ENCODE data around the gene WDR82.

Gene WDR82

DNA sequence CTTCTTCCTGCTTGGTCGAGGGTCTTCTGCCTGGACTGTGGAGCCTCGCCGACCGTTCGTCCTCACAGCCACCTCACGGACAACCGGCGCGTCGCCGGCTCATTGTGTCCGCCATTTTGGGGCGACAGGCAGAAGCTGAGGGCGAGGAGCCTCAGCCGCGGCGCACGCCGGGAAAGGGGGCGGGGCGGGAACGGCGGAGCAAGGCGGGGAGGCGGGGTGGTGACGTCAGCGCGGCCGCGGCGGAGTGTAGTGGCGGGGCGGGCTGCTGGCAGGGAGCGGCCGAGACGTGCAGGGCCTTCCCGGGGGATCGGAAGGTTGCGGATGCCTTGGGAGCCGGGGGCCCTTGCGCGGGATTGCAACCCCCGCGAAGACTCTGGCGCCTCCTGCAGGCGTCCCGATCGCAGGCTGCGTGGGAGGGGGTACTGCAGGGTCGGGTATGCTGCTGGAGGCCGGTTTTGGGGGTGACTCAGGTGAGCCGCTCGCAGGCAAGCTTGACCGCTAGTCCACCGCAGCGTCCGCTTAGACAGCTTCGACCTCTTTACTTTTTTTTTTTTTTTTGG lies at the start of gene WDR82:
Gene WDR82, minus strand, starts transcription at position 140 of the 560 bp plus-strand sequence. CDS start 288 bp downstream, outside the sequence.
- peak; percentile 97 for DNase-seq

DNA sequence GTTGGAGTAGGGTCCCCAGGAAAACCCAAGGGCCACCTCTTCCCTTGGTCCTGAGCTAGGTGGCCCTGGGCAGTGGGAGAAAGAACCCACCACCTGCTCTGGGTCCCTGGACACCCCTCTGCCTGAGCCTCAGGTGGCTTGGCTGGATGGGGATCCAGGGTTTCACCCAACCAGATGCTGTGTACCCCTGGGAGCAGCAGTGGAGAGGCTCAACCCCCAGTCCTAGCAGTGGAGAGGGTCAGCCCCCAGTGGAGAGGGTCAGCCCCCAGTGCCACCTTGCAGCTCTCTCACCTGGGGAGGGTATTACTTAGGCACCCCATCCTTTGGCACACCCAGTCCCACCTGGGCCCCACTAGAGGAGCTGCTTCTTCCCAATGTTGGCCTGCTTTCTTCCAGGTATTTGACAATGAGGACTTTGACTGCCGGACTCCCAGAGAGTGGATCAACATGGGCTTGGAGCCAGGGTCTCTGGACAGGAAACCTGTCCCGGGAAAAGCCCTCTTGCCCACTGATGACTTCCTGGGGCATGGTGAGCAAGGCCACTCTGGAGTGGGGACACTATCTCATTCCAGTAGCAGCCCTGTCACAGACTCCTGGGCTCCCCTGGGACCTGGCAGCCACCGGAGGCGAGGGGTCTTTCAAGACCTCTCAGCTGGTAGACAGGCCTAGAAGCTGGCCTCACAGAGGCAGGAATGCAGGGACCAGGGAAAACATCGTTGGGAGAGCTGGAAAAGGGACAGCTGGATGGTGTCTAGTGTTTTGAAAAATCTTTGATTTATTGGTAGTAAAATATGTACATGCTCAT lies 49.2 kb upstream of the WDR82 start:
- no peak for DNase-seq

DNA sequence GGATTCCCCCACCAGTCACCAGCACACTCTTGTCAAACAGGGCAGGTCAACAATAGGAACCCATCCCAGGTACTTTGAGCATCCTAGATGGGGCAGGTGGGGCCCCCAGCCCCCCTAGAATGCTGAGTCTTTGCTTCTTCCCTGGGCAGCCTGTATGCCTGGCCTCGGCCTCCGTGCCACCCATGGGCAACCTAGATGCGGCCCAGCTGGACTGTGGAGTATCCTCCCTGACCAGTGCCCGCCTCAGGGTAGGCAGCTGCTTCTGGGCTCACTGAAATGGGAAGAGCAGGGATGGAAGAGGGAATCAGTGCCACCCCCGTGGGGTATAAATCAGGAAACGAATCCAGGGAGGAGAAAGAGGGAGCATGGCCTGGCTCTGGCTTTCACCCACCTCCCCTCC lies 48.5 kb upstream of the WDR82 start:
- no peak for DNase-seq

DNA sequence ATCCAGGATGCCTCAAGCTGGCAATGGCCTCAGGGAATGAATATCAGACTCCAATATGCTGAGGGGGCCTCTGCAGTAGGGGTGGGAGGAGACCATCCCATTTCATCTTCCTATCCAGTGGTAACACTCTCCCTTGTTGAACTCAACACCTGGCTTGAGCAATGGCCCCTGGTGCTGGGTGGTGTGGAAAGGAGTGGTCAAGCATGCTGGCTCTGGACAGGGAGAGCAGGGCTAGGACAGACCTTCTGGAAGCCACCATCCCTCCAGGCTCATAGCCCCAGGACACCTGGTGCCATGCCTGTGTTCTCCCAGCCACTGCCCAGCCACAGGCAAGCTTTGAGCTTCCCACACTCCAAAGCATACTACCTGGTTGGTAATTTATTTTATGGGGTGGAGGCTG lies 47.2 kb upstream of the WDR82 start:
- DNase-seq, result no peak

DNA sequence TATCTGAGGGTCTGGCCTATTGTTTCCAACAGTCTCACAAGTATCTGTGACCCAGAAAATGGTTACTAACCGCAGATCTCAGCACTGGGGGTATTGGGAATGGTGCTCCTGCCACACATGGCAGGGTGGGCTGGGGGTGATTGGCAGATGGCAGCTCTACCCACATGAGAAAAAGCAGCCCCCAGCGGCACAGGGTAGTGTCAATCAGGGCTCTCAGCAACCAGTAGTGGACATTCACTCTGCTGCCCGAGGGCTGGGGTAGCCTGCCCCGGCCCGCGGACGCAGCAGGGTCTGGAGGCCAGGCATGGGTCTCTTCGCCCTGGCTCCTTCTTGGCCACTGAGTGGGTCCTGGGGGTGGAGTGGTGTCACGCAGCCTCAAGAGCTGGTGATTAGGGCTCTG lies 46.2 kb upstream of the WDR82 start:
- no peak for DNase-seq

- no peak for DNase-seq
These were observed 45.3 kb upstream of the WDR82 start for GRCh38 chr3:52323526-52324295.

DNA sequence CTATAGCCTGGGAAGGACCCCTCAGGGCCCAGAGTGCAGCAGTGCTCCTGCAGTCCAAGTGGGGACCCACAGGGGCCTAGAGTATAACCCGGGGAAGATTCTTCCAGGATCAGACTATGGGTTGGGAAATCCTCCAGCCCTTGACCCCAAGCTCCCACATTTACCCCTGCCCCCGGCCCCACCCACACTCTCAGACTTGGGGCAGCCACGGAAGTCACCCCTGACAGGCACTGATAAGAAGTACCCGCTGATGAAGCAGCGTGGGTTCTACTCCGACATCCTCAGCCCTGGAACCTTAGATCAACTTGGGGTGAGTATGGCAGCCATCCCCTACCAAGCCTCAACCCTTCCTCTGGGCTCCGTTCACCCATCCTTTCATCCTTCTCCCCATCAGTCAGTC lies 44.0 kb upstream of the WDR82 start:
- DNase-seq, result no peak

- DNase-seq, result no peak
These were observed 43.0 kb upstream of the WDR82 start for GRCh38 chr3:52321481-52321880.

- DNase-seq, result no peak
These were observed 41.6 kb upstream of the WDR82 start for GRCh38 chr3:52319921-52320595.

DNA sequence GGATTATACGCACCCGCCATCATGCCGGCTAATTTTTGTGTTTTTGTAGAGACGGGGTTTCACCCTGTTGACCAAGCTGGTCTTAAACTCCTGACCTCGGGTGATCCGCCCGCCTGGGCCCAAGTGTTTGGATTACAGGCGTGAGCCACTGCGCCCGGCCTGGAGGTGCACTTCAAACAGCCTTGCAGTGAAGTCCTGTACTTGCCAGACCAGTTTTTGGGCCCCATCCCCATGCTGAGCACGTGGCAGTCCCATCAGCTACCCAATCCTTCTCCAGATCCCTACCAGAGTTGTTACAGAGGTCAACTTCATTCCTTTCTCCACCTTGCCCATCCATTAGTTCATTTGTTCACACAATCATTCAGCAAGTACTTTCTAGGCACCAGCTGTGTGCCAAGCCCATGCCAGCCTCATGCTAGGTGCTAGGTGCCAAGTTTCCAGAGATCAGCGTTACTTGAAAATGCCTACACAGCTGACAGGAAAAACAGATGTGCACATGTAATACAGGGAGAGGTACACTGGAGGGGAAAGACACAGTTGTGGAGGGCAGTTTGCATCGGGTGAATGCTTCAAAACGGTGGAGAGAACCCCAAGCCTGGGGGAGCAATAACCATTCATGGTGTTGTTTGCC lies 39.9 kb upstream of the WDR82 start:
- DNase-seq, result no peak

DNA sequence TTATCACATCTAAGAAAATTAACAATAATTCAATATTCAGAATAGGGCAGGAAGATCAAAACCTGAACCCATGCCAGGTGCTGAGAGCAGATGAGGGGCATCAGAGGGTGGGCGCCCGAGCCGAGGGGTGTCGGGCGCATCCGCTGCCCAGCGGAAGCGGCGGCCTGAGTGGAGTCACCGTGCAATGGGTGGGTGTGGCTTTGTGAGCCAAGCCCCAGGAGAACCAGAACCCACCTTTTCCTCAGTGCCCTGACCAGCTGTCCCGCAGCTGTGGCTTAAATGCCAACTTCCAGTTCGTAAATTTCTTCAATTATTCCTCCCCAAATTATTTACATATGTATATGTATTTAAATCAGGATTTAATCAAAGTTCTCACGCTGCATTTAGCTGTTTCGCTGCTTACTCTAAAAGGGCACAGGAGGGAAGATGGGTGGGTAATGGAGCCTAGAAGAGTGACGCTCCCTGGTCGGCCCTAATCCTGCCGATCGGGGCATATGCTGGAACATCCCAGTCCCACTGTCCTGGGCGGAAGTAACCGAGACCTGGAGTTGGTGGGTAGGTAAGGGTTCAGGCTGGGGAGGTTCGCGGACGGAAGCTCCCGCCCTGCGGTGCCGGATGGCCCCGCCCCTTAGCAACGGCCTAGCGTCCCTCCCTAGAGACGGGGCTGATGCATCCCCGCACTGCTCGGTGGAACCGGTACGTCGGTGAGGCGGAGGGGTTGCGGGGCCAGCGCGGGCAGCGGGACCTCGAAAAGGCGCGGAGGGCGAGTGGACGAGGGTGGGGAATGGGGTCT lies 39.0 kb upstream of the WDR82 start:
- peak; percentile 67 for DNase-seq

DNA sequence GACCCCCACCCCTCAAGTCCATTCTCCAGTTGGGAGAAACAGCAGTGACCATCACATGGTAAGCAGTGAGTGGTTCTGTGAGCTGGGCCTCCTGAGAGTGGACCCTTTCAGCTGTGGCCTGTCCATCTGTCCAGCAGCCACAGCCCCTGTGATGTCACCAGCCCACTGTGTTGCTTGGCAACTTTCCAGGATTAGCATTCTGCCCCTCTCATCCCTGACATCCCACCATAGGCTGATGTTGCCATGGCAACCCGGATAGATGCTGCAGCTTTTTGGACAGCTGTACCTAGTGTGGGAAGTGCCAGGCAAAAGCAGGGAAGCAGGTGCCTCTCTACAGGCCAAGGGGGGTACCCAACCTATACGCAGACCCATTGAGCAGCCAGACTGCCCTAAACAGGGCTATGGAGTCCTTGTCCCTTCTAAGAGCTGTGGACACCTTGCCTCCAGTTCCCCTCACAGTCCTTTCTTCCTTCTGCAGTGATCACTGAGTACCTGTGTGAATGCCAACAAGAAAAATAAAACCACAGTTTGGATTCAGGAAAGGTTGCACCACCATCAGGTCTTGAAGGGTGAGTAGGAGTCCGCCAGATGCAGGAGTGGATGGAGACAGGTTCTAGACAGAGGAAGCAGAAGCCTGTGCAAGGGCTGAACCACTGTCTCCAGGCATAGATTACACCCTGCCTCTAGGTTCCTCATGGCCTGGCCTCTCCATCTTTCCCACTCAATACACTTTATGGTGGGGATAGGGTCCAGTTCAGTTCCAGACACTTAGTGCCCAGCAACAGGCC lies 37.7 kb upstream of the WDR82 start, which contains the start of gene DNAH1:
Gene DNAH1, plus strand, starts transcription at position 343 of the 788 bp plus-strand sequence. CDS start 6,124 bp downstream, outside the sequence.
- no peak for DNase-seq

GRCh38 chr3:52315006-52315405 lies 36.6 kb upstream of the WDR82 start:
- DNase-seq, result no peak

GRCh38 chr3:52314489-52314888 lies 36.0 kb upstream of the WDR82 start:
- no peak for DNase-seq

- DNase-seq, result no peak
These were observed 35.3 kb upstream of the WDR82 start for GRCh38 chr3:52313774-52314188.

GRCh38 chr3:52313188-52313773 lies 34.8 kb upstream of the WDR82 start:
- DNase-seq, result no peak

GRCh38 chr3:52311576-52312119 lies 33.2 kb upstream of the WDR82 start:
- DNase-seq, result no peak

DNA sequence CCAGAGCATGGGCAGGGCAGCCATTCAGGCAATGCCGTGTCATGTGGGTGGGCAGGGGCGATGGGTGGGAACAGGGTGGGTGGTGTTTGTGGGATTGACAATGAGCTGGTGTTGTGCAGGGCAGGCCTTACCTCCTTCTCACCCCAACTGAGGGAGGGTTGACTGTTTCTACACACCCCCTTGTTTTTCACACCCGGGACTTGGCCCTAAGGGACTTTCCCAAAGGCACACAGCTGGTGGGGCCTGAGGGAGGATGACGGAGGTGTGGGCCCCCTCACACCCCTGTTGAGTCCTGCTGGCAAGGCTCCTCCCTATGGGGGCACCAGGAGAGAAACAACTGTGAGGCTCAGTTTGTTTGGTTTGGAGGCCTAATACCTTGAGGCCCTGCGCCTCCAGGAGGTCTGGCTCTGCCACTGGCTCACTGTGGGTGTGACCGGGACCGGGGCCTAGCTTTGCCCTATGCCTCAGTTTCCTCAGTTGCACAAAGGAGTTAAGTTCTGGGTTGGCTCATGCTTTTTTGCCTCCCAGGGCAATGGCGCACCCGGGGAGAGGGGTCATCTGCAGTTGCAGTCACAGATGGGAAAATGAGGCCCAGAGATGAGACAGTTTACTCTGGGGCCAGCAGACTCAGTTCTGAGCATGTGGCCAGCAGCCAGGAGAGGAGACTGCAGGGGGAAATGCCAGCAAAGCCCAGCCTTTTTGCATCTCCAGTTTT lies 32.6 kb upstream of the WDR82 start:
- DNase-seq, result peak; percentile 36

- no peak for DNase-seq
These were observed 29.9 kb upstream of the WDR82 start for GRCh38 chr3:52308308-52308707.

DNA sequence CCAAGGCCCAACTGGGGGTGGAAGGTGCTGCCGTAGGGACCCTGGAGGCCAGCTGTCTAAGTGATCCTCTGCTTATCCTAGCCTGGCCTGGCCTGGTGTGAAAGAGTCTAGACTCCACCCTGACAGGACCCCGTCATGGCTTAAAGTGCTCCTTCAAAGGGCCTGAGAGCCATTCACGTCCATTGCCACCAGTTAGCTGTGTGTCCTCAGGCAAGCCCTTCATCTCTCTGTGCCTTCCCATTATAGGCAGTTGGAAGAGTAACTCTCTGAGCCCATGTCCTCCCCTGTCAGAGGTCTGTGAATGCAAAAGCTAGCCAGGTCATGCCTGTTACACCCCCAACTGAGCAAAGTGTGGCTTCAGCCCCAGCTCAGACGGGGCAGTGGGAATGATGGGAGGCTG lies 28.5 kb upstream of the WDR82 start:
- no peak for DNase-seq
